ENCODE measurements around the gene PLD2. TPM values are rescaled to one million over a fixed set of nuclear protein-coding genes. Genes with fewer than 3 reads are reported as not detected.

Gene PLD2
- total RNA-seq, 2 donors from 2014 or later = 25.7 to 29.5 TPM

GRCh38 chr17:4768298-4768697, 38.7 kb upstream of the PLD2 start:
- H3K27ac ChIP-seq = no peak overlapping the region
- no peaks in the 10 kb centered on the region for H3K27me3 ChIP-seq (replicated peaks; ENCODE audit: insufficient read depth)
- no peaks in the 10 kb centered on the region for H3K36me3 ChIP-seq
- H3K9me3 ChIP-seq = no peaks in the 10 kb centered on the region
- DNase-seq (ENCODE audit: low spot score) = no peak
- no peak overlapping the region for H3K4me3 ChIP-seq
- WGBS = 82% methylated on average over 6 of the region's 6 CpGs
- no peaks in the 10 kb centered on the region for H3K4me1 ChIP-seq (replicated peaks)
- intact Hi-C loops (cut with DNase I) = no loop called here
- TF ChIP-seq CTCF (IDR thresholded peaks at IDR 0.05) (no peak), POLR2A (IDR thresholded peaks at IDR 0.05) (no peak)

DNA sequence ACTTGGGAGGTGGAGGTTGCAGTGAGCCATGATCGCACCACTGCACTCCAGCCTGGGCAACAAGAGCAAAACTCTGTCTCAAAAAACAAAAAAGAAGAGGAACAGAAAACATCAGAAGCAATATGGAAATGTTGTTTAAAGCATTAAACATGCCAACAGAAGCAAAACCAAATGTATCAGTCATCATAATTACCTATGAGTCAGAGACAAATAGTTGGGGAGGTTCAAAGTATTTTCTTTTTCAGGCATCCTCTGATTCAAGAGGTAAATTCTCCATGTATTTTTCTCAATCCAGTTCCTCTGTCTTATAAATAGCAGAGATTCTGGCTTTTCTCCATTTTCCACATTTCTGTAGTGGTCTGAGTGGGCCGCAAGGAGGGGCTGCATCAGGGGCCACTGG, 37.3 kb upstream of the PLD2 start:
- intact Hi-C loops (cut with DNase I) = no loop called here
- Histone ChIP-seq H3K4me1 (replicated peaks) (no peaks in the 10 kb centered on the region), H3K27me3 (replicated peaks; ENCODE audit: insufficient read depth) (no peaks in the 10 kb centered on the region), H3K9me3 (no peaks in the 10 kb centered on the region), H3K4me3 (no peak overlapping the region), H3K27ac (no peak overlapping the region), H3K36me3 (no peaks in the 10 kb centered on the region)
- no peak for DNase-seq (ENCODE audit: low spot score)
- TF ChIP-seq POLR2A (IDR thresholded peaks at IDR 0.05) (no peak), POLR2AphosphoS5 (IDR thresholded peaks at IDR 0.05) (no peak), CTCF (IDR thresholded peaks at IDR 0.05) (no peak)
- WGBS = 79% methylated on average over 2 of the region's 2 CpGs

DNA sequence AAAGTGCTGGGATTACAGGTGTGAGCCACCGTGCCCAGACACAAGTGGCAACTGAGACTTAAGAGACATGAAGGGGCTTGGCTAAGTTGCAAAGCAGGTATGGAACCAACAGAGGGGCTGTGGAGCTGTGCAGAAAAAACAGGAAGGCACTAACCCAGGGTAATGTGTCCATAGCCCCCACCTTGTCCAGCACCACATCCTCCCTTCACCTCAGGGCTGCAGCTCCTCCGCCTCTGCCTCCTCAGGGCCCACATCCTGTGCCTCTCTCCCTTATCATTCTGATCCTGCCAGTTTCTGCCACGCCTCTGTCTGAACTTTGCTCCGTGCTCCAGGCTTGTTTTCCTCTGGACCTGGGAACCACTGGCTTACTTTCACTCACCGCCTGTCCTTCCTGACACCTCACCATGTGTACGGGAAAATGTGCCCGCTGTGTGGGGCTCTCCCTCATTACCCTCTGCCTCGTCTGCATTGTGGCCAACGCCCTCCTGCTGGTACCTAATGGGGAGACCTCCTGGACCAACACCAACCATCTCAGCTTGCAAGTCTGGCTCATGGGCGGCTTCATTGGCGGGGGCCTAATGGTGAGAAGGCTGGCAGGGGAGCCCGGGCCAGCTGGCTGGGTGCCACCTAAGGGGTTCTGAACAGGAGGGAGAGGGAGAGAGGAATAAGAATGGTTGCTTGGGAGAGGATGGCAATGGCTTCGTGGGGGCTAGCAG, 35.3 kb upstream of the PLD2 start, which contains the start of gene TM4SF5:
TM4SF5 (plus strand) TSS at position 368 of the 716 bp plus-strand sequence; CDS start at position 405, 37 bp downstream.
- no peaks in the 10 kb centered on the region for H3K4me1 ChIP-seq (replicated peaks)
- H3K27me3 ChIP-seq (replicated peaks; ENCODE audit: insufficient read depth) = no peaks in the 10 kb centered on the region
- H3K9me3 ChIP-seq = no peaks in the 10 kb centered on the region
- TF ChIP-seq POLR2AphosphoS5 (IDR thresholded peaks at IDR 0.05) = no peak
- TF ChIP-seq CTCF (IDR thresholded peaks at IDR 0.05) = no peak
- no peak for TF ChIP-seq POLR2A (IDR thresholded peaks at IDR 0.05)
- H3K4me3 ChIP-seq = no peak within 1 kb of the TSS
- 51% methylated on average over 13 of the region's 13 CpGs for WGBS
- intact Hi-C loops (cut with DNase I) = no loop called here
- DNase-seq (ENCODE audit: low spot score) = no peak
- no peak within 1 kb of the TSS for H3K27ac ChIP-seq
- no peaks in the 10 kb centered on the region for H3K36me3 ChIP-seq

DNA sequence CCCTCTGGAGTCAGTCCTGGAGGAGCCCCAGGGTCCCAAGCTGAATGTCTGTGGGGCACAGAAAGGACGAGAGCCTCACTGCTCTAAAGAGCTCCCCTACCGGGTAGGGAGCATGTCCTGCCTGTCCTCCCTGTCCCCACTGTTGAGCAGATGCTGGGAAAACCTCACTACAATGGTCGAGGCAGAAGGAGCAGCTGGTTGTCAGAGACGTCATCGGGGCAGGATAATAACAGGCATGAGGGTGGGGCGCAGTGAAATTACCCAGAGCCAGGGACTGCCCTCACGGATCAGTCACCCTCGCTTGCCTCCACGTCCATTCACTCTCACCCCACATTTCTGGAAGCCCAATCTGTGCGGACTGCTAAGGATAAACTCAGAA, 34.7 kb upstream of the PLD2 start:
- WGBS = 63% methylated on average over 10 of the region's 10 CpGs
- no peak overlapping the region for H3K4me3 ChIP-seq
- intact Hi-C loops (cut with DNase I) = no loop called here
- H3K4me1 ChIP-seq (replicated peaks) = no peaks in the 10 kb centered on the region
- DNase-seq (ENCODE audit: low spot score) = no peak
- H3K27me3 ChIP-seq (replicated peaks; ENCODE audit: insufficient read depth) = no peaks in the 10 kb centered on the region
- no peaks in the 10 kb centered on the region for H3K36me3 ChIP-seq
- H3K9me3 ChIP-seq = no peaks in the 10 kb centered on the region
- no peak for TF ChIP-seq CTCF (IDR thresholded peaks at IDR 0.05)
- TF ChIP-seq POLR2A (IDR thresholded peaks at IDR 0.05) = no peak
- TF ChIP-seq POLR2AphosphoS5 (IDR thresholded peaks at IDR 0.05) = no peak
- no peak overlapping the region for H3K27ac ChIP-seq

All from prostate gland (tissue), 2 donors.